UCSD-AML1 (cell line): ENCODE measurements around the gene RBFOX1.

ENCODE experiments used
- DNase-seq: peaks from one replicate; lab custom pipeline; 2025; ENCODE audit not compliant: unreplicated experiment; lab: John Stamatoyannopoulos, UW

RBFOX1 gene

DNA sequence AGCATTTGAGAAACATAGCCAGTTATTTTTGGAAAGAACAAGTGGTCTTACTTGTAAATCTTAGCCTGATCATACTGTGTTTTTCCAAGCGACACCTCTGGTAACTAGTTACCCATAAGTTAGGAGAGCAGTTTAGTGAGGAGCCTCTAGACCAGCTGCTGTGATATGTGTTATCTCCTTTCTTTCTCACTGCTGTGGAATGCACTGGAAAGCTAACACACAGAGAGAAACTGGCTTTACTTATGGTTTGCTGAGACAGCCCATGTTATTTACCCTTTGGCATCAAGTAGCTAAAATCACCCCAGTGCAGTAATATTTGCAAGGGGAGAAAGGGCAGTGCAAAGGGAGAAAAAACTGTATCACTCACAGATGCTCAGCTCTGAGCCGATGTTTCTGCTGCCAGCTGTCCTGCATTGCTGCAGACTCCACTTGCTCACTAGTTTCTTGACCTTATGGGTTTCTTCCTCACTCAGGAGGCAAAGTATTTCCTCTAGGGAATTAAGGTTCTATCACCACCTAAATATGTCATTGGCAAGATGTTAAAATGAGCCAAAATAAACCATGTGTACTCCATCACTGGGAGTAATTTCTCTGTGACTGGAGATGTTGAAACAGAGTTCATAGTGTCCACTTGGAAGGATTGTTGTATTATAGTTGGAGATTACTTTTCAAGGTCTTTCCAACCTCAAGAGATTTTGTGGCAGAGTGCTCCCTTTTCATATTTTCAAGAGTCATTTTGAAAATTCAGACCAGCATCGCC is 2.3 kb downstream of the RBFOX1 start:
- no peak for DNase-seq

DNA sequence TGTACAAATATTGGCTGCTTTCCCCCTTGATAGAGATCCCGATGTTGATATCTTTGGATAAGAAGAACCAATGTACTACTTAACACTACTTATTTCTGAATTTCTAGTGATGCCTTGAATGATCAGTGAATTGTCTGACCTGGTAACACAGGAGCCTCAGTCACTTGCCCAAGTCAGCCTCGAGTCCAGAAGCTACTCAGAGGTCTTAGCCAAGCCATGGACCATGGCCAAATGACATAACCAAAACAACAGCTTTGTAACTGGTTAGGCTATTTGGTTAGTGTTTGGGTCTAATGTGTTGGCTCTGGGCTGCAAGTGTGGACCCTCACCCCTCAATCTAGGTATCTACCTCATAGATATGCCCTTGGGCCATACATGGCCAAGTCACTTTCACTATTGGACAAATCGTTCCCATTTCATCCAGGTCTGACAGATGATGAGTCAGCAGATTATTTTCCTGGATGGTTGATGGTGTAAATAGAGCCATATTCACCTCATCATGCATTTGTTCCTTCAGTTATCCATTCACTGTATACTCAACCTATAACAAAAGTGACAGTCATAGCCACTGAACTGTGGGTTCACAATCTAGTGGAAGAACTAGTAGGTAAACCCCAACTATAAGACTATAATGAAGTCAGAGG is 3.5 kb downstream of the RBFOX1 start:
- no peak for DNase-seq

DNA sequence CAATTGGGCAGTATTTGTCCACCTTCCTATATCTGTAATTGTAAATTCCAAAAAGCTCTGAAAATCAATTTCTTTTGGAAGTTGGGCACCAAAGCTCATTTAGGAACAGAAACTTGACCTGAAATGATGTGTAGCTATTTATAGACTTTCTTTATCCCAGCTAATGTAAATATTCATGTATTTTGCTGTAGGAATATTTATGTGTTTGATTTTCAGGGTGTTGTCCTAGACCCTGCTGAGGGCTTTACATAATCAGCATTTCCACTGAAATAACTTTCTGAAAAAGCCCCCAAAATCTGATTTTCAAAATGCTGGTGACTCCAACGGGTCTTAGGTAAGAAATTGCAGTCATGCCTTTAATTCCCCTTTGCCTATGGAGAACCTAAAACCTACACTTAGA is 4.1 kb downstream of the RBFOX1 start:
- no peak for DNase-seq

DNA sequence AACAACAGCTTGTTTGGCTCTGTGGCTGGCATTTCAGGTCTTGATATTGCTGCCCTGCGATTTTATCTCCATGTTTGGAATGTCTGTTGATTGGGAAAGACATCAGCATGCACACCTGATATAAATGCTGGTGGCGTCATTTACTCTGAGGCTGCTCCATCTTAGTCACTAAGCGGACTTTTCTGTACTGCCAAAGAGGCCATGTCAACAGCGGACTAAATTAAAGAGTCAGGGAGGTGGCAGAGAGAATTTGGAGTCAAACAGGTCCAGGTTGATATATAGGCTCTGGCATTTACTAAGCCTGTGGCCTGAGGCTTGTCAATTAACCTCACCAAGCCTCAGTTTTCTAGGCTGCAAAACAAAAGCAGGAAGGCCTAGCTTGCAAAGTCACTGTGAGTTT is 6.2 kb downstream of the RBFOX1 start:
- no peak for DNase-seq

DNA sequence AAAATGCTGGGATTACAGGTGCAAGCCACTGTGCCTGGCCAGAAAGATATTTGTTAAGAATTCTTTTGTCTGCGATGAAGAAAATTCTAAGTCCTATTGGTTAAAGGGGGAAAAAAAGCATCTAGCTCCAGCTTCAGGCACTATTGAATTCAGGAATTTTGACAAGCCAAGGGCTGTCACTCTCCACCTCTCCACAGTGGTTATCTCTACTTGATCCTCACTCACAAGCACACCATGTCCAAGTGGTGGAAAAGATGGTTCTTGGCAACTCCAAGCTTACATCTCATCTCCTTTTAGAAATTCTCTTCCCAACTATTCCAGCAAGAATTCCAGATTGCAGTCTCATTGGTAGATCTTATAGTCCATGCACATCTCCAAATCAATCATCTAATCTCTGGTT is 7.1 kb downstream of the RBFOX1 start:
- no peak for DNase-seq

DNA sequence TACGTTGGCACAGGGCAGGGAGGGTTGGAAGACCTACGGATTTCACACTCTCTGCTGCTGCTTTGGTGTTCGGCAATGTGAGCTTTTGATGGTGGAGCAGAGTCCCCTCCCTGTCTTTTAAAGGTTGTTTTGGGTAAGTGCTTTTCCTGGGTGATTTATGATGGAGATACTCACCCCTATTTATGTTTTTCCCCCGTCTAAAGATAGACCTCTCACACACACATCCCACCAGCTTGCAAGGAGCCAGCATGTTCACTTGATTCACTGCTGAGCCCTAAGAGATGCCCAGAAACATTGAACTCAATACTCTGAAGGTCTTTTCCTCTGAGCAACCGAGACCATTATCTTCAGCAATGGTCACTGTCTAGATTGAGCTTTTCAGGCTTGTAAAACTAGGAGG is 8.3 kb downstream of the RBFOX1 start:
- DNase-seq, result no peak

DNA sequence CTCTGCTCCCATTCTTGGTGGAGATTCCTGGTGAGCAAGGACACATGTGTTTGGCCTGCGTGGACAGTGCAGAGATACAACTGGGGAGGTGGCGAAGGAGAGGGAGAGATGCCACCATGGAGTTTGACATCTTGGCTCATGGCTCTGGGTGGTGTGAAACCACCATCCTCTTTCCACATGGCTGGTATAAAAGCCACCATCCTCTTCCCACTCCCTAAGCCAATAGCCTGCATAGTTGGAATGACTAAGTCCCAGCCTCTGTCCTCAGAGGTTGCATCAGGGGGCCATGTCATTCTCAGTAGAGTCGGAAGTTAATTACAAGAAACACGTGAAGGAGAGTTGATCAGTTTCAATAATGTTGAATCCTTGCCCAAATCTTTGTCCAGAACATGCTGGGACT is 10.0 kb downstream of the RBFOX1 start:
- no peak for DNase-seq

DNA sequence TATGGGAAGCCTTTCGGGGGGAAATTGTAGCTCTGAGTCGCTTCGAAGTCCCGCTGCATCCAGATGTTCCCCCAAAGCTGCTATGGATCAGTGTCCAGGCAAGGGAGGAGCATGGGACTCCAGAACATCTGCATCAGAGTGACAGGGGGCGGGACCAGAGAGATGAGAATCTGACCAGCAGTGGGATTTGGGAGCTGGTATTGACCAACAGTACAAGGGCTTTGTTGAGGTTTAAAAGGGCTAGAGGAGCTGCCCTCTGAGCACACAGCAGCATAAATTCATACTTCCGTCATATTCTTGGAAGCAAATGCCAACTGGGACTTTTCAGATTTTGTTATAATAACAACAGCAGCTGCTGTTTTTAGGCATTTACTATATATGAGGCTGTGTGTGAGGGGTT is 10.6 kb downstream of the RBFOX1 start:
- DNase-seq, result no peak

DNA sequence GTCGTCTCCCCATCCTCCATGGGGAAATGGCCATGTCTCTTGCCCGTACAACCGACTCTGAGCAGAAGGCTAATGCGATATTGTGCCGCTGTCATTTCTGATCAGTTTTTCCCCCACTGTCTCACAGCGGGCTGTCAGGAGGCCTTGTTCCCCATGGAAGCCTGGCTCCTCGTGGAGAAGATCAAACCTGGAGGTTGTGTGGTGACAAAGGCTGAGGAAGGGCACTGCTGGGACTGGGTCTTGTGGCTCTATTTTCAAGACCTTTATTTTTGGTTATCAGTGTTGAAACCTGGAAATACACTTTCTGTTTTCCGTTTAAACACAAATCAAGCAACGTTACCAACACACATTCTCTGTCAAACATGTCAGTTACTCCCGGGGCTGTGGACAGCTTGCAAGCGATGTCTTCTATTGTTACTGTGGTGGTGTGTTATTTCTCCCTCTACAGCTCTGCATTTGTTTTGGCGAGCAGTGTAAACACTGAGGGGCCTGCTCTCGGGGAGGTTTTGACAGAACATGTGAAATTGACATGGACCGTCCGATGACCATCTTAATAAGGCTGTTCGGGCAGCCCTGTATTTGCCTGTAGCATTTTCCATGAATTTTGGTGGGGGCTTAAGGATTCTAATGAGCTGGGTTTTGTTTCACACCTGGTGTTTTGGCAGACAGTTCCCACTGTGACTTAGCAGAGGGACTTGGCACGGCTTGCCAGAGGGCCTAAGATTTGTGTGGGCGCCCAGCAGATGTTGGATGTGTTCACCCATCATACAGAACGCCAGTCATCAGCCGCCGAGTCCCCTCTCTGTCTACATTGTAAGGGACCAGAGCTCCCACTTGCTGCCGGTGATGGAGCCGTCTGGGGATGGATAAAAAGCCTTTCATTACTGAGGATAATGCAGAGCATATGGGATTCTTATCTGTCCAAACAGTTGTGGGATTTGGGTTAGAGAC is 12.5 kb downstream of the RBFOX1 start:
- no peak for DNase-seq

DNA sequence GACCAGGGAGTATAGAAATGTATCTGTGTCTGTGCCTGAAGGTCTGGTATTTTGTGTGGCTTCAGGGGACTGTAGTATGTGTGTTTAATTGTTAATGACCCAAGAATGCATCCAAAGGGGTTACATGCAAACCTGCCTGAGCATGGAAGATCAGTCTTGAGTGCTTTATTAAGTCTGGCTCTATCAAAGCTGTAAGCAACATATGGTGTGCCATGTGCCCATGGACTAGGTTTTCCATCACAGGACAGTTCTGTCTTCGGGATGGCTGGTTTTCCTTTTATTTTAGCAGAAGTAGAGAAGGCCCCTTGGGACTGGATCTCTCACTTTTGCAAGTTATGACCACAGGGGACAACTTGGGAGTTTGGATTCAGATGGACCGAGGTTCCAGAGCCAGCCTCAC is 18.2 kb downstream of the RBFOX1 start:
- no peak for DNase-seq

DNA sequence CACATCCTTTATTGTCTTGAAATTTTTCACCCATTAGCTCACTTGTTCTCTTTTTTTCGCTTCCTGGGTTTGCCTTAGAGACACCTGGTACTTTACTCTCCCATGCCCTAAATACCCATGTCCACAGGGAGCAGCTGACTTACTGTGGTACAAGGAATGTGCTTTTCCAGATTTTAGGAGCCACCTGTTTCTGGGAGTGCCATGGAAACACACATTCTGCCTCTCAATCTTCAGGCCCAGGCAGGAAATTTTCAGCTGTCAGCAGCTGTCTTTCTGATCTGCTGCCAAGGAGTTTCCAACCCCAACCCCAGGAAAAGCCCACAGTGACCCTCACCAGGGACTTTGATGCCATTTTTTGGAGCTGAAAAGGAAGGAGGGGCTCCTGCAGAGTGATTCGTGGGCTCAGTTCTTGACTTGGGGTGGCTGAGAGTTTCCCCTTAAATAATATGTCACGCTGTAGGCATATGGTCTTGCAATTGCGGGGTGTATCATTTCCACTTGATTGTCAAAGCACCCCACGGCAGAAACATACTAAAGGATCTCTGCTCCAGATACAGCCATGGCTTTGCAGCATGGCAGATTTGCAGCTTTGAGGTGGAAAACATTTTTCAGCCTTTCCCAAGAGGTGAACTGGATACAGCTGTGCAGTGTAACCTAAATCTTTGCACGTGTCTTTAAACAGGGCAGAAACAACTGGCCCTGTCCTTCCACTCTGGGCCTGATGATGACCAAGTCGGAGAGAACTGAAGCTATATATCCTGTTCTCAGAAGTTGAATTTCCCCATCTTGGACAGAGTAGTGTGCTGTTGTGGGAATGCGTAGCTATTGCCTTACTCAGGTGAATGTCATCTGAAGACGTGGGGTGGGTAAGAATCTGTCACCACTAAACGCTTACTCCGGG is 19.2 kb downstream of the RBFOX1 start:
- DNase-seq, result no peak

DNA sequence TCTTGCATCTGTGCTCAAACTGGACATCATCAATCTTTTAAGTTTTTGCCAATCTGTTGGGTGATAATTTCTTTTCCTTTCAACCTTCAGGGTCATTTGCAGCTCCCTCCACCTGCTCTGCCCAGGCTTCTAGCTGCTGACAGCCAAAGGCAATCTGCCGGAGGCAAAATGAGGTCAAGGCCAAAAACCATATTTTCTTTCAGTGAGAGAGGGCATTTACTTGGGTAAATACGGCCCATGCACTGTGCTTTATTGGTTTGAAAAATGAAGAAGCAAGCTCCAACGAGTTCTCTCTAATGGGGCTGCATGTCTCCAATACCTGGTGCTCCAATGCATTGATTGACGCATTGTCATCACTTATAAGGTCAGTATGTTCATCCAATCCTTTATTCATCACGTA is 23.1 kb downstream of the RBFOX1 start:
- no peak for DNase-seq

DNA sequence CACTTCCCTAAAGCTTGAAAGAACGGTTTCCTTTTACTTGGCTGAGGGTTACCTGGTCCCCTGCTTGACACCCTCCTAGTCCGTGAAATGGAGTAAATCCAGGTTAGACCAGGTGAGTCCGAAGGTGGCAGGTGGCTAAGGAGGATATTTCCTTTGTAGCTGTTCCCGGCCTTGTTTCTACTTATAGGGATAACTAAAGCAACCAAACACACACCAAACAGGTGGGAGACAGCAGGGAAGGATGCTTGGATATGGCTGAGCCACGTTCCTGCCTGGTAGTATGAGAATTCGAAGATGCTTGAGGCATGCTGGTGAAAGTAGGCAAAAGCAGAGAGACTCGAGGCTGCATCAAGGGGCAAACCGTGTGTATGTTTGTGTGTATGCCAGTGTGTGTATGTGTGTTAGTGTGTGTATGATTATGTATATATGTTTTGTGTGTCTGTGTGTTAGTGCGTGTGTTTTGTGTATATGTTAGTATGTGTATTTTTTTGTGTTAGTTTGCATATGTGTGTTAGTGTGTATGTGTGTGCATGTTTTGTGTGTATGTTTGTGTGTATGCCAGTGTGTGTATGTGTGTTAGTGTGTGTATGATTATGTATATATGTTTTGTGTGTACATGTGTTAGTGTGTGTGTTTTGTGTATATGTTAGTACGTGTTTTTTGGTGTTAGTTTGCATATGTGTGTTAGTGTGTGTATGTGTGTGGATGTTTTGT is 28.9 kb downstream of the RBFOX1 start:
- no peak for DNase-seq

DNA sequence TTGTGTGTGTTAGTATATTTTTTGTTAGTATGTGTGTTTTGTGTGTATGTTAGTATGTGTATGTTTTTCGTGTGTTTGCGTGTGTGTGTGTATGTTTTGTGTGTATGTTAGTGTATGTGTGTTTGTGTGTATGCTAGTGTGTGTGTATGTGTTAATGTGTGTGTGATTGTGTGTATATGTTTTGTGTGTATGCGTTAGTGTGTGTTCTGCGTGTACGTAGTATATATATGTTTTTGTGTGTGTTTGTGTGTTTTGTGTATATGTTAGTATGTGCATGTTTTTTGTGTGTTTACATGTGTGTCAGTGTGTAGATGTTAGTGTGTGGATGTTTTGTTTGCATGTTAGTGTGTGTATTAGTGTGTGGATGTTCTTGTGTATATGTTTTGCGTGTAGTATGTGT is 29.6 kb downstream of the RBFOX1 start:
- DNase-seq, result no peak

DNA sequence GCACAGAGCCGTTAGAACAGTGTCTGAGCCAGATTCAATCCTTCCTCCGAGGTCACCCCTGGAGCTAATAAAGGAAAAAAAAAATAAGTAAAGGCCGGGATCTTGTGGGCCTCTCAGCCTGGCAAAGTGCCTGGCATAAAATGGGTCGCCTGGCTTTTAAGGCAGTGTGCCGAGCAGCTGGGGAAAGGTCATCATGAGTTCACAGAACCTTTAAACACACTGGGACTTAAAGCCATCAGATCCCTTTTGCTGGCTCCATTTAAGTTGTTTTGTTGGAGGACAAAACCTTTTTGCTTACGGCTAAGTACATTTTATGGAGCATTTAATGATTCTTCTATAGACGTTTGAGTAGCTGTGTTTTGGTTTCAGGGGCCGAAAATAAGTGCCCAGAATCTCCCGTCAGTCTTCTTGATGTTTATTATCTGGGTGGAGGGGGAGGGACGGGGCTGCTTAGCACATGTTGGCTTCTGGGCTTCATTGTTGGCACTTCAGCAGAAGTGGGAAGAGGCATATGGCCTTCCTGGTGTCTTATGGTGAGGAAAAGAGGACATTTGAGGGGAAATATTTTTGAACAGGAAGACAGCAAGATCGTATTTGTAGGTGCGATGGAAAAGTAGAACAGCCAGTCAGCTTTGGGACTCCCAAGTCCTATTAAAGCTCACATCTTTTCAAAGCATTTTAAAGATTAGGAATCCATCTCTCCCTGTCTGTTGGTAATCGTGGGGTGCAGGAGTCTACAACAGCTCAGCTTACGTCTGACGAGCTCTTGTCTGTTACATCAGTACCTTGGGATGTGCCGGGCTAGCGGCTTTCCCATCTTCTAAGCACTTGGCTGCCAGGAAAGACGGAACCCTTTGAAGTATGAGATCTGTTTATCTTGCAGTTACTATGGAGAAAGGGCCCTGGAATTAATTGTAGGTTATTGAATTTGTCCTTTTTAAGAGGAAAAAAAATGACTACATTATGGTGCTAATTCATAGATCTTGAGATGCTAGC is 31.1 kb downstream of the RBFOX1 start:
- DNase-seq, result no peak

DNA sequence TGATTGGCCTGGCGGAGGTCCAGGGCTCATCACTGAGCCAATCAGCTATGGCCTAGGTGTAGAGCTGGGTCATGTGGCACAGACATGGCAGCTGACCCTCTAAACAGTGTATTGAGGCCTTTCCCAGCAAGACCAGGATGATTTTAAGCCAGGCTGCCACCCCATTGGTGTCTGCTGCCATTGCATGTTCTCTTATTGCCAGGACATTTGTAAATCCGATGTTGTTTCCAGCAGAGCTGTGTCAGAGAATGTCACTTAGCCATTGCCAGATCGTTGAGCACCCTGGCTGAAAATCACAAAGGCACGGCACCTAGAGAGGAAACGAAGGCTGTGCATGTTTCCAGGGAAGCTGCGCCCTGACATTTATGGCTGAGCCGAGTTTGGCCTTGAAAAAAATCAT is 33.4 kb downstream of the RBFOX1 start:
- DNase-seq, result no peak

DNA sequence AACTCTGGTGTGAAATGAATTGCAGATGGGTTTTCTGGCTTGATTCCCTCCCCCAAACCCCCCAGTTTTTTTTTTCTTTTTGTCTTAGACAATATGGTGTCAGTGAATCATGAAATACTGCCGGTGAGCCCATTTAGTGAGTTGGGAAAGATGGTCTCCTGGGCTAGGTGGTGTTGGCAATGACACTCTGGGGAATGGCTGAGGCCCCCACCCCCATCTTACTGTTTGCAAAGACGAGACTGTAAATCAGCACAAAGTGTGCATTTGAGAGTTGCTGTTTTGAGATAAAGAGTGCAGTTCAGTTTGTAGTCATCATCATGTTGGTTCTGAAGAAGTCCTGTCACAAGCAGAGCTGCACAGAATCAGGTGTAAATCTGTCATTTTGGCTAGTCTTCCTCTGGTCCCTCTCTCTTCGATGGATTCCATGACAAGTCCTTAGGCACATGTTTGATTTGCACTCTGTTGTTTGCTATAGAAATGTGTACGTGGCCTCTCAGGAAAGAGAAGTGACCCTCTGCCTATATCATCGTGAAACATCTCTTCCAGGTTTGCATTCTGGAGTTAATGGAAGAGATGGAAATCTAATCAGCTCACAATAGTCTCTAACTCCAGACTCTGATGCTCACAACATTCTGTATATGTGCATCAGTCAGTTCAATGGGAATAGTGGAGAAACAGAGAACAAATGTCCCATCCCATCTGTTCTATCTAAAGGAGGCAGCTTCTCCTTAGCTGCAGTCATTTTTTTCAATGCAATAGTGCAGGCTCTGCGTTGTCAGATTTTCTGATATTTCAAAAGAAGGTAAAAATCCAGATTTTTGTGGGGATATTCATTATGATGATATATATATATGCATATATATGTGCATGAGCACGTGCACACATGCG is 34.6 kb downstream of the RBFOX1 start:
- DNase-seq, result no peak

DNA sequence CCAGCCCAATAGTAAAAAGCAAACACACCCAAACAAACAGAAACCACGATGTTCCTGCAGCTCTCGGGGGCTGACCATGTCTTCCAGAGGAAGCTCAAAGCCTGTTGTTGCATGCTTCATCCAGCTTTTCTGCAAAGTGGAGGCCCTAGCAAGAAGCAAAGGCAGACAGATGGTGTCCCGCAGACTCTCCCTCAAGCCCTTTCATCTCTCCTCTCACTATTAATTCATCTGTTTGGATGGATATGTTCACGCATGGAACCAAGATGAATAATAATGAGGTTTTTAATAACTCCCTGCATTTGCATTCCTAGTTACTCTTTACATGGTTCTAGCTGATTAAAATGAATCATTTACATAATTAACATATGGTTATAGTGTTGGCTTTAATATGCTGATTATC is 36.6 kb downstream of the RBFOX1 start:
- no peak for DNase-seq
